HG03280 (cell line): ENCODE data around the gene ODAM.
"Not testable (repeated sequence)": the region's sequence is repeated elsewhere in the genome, so short reads cannot be mapped to it uniquely, and the experiment has no call there.

Experiments
- ATAC-seq: cut with Tn5 transposase; IDR thresholded peaks from one replicate; pipeline ENCODE4 v1.9.1; 2021; ENCODE audit warnings: mild to moderate bottlenecking, moderate library complexity; ENCODE audit not compliant: unreplicated experiment

Gene ODAM

DNA sequence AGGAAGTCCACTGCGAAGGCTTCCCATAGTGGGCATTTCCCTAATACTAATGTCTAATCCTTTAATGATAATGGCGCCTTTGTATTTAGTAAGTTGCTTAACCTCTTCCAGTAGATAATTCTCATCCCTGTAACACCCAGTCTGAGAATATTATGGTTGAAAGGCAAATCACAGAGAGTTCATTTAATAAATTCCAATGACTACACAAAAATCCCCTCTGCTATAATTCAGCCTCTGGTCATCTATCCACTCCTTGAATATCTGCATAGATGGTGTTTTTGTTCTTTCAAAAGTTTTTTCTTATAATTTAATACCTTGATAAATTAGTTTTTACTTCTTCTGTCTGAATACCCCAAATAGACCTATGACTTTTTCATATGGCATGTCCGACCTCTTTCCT is 25.9 kb downstream of the ODAM start:
- ATAC-seq: not testable (repeated sequence)

DNA sequence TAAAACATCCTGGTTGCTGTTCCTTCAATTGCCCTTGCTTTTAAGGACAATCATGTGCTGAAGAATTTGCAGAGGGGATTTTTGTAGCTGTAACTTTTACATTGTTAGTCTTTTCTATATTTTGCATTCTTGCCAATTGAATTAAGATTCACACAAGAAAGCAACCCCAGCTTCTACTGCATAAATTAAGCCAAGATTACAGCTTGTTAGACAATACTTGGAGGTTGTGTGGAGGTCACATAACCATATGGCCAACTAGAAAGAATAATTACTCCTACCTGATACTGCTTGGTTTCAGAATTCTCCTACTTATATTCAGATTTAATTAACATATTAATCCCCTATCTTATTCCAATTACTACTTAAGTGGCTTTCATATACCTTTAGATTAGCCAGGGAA is 26.3 kb downstream of the ODAM start:
- not testable (repeated sequence) for ATAC-seq

DNA sequence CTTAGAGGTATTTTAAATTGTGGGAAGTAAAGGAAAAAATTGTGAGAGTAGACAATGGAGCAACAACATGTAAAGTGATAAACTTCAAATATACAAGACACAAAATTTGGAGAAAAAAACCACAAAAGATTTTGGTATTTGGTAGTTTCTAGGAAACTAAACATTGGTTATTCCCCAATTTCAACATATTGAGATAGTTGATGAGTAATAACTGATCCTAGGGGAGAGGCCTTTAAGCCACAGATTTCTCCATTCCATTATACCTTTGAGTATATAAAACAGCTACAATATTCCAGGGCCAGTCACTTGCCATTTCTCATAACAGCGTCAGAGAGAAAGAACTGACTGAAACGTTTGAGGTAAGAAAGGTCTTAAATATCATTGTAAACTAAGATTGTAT is 30.3 kb downstream of the ODAM start, which contains the start of gene FDCSP:
FDCSP (plus strand) TSS at position 301 of the 400 bp plus-strand sequence. CDS start 5,071 bp downstream, outside the sequence.
- ATAC-seq: no peak

DNA sequence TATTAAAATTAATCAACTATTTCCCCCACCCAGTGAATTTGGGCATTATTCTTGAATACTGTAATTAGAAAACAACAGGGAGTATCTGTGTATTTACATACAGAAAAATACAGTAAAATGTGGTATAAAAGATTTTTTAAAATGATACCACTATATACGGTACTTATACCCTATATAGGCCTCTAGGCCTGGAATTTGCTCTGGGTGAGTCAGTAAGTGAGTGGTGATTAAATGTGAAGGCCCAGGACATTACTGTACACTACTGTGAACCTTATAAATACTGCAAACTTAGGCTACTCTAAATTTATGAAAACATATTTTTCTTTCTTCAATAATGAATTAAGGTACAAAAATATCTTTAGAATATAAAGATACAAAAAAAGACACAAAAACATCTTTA is 40.6 kb downstream of the ODAM start:
- no peak for ATAC-seq

DNA sequence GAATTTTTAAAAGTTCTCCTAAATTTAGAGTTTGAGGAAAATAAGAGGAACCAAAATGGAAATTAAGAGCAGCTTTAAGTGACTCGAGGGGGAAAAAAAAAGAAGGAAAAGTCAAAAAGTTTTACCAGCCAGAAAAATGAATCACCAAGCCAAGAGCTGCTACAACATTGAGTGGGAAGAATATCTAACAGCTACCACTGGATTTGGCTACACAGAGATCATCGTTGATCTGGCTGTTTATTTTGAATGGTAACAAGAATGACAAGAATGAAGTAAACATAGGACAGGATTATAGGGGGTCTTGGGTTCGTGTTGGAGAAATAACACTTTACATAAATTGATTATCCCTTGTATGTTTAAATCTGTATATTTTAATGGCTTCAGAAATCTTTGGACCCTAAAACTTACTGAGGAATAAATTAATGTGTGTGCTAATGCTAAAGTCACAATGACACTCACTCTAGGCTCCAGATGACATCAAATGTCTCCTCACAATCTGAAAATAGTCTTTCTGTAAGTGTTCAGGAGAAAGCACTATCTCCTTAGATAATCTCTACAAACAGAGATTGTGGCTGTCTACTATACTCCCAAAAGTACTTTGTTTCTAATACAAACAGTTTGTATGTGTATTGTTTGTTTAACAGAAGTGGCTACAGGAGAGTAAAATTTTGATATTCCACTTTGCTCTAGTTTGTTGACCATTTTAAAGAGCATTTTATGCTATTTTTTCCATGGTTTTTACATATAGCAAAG is 43.8 kb downstream of the ODAM start:
- ATAC-seq: no peak

DNA sequence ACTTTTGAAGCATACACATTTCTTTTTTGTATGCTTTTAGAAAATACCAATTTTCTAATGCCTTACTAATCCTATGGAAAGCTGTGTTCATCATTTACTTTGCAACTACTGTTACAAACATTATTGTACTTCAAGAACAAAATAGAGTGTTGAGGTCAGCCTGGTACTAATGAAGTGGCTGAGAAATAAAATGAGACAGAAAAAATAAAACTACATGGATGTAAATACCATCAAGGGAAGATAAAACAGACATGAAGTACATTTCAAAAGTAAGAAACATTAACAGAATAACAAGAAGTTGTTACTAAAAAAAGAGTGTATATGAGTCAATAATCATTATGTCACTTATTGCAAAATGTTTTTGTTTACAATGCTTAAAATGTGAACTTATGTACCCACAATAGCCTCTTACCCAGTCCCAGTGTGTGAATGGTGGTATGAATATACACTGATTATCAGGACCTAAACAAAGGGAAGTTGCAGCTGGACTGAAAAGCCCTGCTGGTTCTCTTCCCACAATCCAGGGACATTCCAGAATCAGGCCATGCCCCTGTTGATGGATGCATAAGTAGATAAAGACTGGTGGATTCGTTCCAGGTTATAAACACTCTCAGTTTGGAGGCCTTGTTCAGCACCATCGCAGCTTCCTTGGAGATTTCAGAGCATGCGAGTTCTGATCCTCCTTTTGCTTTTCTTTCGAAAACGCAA is 44.5 kb downstream of the ODAM start:
- no peak for ATAC-seq

DNA sequence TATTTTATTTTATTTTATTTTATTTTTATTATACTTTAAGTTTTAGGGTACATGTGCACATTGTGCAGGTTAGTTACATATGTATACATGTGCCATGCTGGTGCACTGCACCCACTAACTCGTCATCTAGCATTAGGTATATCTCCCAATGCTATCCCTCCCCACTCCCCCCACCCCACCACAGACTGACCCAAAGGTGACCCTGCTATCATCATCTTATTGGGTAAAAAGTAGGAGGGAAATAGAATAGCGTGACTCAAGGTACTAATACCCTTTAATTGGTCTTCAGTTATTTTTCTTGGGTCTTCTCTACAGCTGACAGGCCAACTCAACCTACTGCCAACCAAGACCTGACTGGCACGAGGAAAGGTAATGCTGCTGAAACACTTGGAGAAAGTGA is 46.8 kb downstream of the ODAM start, which contains the start of gene CSN3:
CSN3 (plus strand) TSS at position 301 of the 400 bp plus-strand sequence. CDS start 2,223 bp downstream, outside the sequence.
- not testable (repeated sequence) for ATAC-seq

DNA sequence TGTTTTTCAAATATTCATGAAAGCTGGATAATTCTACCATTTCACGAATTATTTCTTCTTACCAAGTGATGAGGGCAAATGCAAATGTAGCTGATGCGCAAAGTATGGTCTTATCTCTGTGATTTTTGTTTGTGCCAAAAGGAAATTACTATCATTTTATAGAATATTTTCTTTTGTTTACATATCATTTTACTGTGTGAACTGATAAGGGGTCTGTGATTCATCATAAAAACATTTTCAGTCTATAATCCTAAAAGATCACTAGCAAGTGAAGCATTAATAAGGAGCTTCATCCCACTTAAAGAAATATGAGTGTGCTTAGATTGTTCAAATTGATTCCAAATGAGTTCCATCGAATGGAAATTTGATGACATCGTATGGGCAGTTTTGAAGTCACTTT is 47.6 kb downstream of the ODAM start:
- ATAC-seq: no peak

DNA sequence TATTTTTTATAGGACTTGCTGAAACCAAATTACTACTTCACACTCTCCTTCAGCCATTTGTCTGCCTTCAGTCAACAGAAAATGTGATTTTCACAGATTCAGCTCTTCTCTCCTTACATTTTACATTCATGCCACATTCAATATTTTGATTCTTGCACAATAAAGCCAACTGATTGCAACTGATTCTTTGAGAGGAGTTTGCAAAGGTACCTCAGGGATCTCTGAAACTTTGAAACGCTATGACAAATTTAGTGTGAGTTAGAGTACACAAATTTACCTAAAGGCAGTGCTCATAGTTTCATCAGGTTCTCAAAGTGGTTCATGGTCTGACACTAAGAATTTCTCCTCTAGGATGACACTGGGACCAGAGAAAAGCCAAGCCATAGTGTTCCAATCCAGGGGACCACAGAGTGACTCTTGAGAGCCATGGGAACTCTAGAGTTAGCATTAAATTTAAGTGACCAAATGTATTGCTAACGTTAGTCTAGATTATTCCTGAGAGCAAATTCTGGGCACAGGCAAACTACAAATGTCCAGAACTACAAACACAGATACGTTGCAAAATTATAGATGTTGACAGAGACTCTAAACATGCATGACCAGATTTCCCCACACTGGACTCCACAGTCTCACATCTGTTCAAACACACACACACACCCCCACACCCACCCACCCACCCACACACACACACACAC is 55.9 kb downstream of the ODAM start:
- ATAC-seq: no peak

DNA sequence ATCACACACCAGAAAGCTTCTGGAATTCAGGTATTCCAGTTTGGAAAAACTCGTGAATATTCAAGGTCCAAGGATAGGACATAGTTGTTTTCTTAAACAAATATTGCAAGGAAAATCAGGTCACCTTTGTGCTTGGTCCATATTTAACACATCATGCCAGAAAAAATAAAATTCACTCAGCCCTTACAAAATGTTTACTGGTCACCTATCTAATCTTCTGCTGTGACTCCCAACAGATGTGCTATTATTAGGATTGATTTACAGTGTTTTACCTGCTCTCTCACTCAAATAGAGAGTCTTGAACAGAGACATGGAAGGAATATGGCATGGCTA is 56.4 kb downstream of the ODAM start:
- no peak for ATAC-seq
